VCaP (cell line): ENCODE data around the gene SFT2D1.

Source experiments
- H3K27ac ChIP-seq: fragments of 450-650 bp; 2 replicates; pipeline ENCODE4 v1.5.1; 2017
- CTCF ChIP-seq: fragments of 450-650 bp; conservative IDR thresholded peaks from 2 replicates; pipeline ENCODE4 v1.5.1; 2017; ENCODE audit warnings: mild to moderate bottlenecking, moderate library complexity

The SFT2D1 gene

DNA sequence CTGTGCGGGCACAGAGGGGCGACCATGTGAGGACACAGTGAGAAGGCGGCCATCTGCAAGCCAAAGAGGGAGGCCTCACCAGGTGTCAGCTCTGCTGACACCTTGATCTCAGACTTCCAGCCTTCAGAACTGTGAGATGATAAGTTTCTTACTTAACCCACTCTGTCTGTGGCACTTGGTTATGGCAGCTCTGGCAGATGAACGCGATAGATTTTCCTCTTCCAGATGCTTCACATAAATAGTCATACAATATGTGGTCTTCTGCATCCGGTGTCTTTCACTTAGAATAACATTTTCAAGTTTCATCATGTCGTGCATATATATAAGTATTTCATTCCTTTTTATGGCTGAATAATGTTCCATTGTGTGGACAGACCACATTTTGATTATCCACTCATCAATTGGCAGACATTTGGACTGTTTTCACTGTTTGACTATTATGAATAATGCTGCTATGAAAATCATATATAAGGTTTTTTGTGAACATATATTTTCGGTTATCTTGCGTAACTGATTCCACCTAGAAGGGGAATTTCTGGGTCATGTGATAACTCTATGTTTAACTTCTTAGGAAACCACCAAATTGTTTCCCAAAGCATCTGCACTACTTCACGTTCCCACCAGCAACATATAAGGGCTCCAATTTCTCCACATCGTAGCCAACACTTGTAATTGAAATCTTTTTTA is 64.3 kb downstream of the SFT2D1 start:
- H3K27ac ChIP-seq, result no peak overlapping the region
- TF ChIP-seq CTCF, result no peak

DNA sequence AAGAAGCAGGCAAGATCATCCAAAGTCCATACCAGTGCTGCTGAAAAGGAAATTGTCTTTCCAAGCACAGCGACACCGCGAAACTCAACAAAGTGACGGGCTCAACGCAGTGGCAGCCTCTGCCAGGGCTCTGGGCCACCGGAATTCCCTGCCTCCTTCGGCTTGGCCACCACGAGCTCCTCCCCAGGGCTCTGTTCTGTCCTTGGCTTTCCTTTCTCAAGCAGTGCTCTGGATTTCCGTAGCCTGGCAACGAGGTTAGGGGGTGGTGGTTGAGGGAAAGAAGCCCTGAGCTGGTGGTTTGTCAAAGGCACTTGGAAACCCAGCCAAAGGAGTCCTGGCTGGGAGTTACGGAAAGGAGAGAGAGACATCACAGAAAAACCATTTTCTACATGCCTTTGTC is 65.3 kb downstream of the SFT2D1 start:
- H3K27ac ChIP-seq, result no peak overlapping the region
- no peak for TF ChIP-seq CTCF

DNA sequence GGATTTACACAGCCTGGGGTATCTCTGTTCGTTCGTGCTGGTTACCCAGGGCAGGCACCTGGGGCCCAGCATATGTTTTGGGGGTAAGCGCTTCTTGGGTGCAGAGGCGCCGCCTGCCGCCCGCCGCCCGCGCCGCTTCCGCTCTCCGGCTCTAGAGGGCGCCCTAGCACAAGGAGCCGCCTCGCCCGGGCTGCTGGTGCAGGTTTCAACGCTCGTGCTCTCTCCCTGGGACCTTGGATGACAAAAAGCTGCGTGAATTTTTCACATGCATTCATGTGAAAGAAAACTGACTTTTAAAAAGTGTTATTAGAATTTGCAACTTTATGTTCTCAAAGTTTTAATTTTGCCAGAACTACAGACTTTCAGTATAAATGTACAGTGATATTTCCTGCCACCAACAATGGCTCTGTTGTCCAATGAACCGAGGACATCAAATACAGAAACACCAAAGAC is 66.6 kb downstream of the SFT2D1 start:
- peak; percentile 99 for TF ChIP-seq CTCF
- H3K27ac ChIP-seq, result no peak overlapping the region

DNA sequence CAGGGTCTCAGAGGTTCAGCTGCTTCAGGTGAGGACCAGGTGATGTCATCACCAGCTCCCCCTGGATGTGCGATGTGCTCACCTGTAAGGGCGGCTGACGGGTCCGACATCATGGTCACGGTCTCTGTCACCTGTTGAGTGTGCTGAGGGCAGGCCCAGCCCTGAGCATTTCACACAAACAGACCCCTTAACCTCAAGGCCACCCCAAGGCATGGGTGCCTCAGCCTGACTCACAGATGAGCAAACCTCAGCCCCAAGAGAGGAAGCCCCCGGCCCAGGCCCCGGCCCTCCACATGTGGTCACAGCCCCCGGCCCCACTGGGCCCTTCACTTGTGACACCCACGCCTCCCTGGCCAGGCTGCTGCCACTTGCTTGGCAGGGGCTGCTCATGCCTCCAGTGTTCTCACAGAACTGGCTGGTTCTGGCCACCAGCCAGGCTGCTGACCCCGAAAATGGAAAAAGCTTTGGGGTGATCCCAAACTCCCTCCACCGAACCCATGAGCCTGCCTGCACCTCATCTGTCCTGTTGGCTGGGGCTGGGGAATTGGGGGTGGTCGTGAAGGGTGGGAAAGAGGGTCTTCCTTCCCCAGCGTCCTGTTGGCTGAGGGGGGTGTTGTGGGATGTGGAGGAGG is 67.5 kb downstream of the SFT2D1 start:
- no peak overlapping the region for H3K27ac ChIP-seq
- no peak for TF ChIP-seq CTCF

DNA sequence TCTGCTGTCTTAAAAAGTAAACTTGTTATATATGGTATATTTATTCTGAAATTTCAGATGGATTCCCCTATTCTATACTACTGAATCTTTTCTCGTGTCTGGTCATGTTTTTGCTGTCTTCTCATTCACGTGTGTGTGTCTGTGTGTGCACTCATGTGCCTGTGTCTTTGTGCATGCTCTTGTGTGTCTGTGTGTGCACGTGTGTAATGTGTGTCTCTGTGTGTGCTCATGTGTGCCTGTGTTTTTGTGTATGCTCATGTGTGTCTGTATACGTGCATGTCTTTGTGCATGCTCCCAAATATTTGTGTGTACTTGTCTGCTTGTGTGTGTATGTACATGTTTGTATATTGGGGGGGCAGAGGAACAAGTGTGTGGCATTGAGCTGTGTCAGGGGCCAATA is 68.2 kb downstream of the SFT2D1 start:
- H3K27ac ChIP-seq, result no peak overlapping the region
- no peak for TF ChIP-seq CTCF

DNA sequence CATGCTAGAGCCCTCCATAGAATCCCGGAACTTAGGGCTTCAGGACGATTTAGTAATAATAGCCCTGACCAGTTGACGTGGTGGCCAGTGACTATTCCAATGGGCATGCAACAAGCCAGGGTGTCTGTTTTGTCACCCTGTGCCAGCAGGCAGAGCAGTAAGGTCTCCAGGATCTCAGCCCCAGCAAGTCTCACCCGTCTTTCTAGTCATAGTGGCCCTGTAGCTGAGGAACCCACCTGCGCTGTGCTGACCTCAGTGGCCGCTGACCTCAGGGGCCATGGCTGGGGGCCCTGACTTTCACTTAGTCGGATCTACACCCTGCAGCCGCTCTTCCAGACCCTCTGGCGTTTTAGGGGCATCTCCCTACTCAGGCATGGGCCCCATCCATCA is 71.0 kb downstream of the SFT2D1 start:
- no peak for TF ChIP-seq CTCF
- H3K27ac ChIP-seq, result no peak overlapping the region

DNA sequence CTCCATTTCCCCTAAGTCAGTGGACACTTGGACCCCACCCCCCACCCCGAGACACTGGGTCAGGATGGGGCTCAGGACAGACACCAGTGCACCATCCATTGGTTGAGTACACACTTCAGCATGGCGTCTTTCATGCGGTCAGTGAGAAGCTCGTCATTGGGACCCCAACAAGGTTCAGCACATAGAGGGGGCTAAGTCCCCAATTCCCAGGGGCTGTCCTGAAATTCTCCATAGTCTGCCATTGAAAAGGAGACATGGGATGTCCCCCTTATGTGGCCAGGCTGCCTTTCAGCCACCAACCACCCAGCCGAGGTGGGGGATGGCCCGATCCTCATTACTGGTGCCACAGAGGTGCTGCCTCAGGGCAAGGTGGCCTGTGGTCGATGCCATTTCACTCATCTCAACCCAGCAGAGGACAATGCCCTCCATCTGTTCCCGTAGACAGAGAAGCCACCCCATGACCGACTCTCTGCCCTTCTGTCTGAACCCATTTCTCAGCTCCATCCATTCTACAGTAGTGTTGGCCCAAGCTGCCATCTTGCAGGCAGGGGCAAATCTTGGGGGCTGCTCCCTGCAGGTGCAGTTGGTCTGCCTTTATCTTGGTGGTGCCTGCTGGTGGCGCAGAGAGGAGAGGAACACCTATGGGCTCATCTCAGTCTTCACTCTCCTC is 71.5 kb downstream of the SFT2D1 start:
- no peak for TF ChIP-seq CTCF
- no peak overlapping the region for H3K27ac ChIP-seq
